CD14-positive monocyte (primary cell): ENCODE results near the gene CDH12. TPM values are rescaled to one million over a fixed set of nuclear protein-coding genes. Genes with fewer than 3 reads are reported as not detected.

Experiments used
- DNase-seq, 3 donors: peaks; one replicate each; pipeline ENCODE4 v3.0.0-alpha.2; 2011 to 2022
- H2AFZ ChIP-seq: 2 replicates; pipeline ENCODE4 v1.6.0; 2012; ENCODE audit warnings: mild to moderate bottlenecking, low read depth, low read length, inconsistent platforms; ENCODE audit not compliant: insufficient read depth, poor library complexity, severe bottlenecking
- H3K27ac ChIP-seq, 2 donors: 1 replicate in 1 of 2; 2 replicates in 1 of 2; pipeline ENCODE4 v1.5.1; 2012 to 2013; ENCODE audit warnings: low read length in 2 of 2, control low read depth in 1 of 2, inconsistent platforms in 1 of 2, low read depth in 1 of 2, mild to moderate bottlenecking in 1 of 2
- H3K27me3 ChIP-seq, 2 donors: one replicate each; pipeline versions ENCODE4 v1.6.0 to v1.6.1; 2011 to 2013; ENCODE audit warnings: low read length in 2 of 2; ENCODE audit not compliant: control insufficient read depth in 2 of 2, insufficient read depth in 2 of 2
- H3K36me3 ChIP-seq, 2 donors: replicated peaks in 1 of 2; 1 replicate in 1 of 2; 2 replicates in 1 of 2; pipeline versions ENCODE4 v1.5.1 to v1.6.1; 2012 to 2013; ENCODE audit warnings: low read length in 2 of 2, control low read depth in 1 of 2, inconsistent platforms in 1 of 2, mild to moderate bottlenecking in 1 of 2; ENCODE audit not compliant: insufficient read depth in 2 of 2, control insufficient read depth in 1 of 2
- H3K4me1 ChIP-seq, 2 donors: 1 replicate in 1 of 2; 2 replicates in 1 of 2; pipeline versions ENCODE4 v1.5.1 to v1.6.1; 2012 to 2013; ENCODE audit warnings: low read length in 2 of 2, control low read depth in 1 of 2, inconsistent platforms in 1 of 2, mild to moderate bottlenecking in 1 of 2, moderate library complexity in 1 of 2; ENCODE audit not compliant: insufficient read depth in 2 of 2, control insufficient read depth in 1 of 2
- H3K4me2 ChIP-seq: replicated peaks from 2 replicates; pipeline ENCODE3; 2012; ENCODE audit warnings: low read length, moderate library complexity, mild to moderate bottlenecking; ENCODE audit not compliant: poor library complexity, severe bottlenecking; ENCODE audit errors: extremely low read depth
- H3K4me3 ChIP-seq, 3 experiments: fragments of 200-600 bp in 1 of 3; sonication (generic) in 1 of 3; replicated peaks in 1 of 3; 1 replicate in 2 of 3; 2 replicates in 1 of 3; pipeline ENCODE4 v1.5.1; 2011 to 2013; ENCODE audit warnings: low read length in 3 of 3, mild to moderate bottlenecking in 3 of 3, control low read depth in 2 of 3, low read depth in 2 of 3, inconsistent platforms in 1 of 3, moderate library complexity in 1 of 3
- H3K79me2 ChIP-seq: 2 replicates; pipeline ENCODE4 v1.6.0; 2012; ENCODE audit warnings: mild to moderate bottlenecking, control low read depth, inconsistent platforms, low read length, moderate library complexity; ENCODE audit not compliant: insufficient read depth
- H3K9ac ChIP-seq: 2 replicates; pipeline ENCODE4 v1.6.0; 2017; ENCODE audit warnings: low read length, mild to moderate bottlenecking; ENCODE audit not compliant: insufficient read depth, poor library complexity, severe bottlenecking
- H3K9me3 ChIP-seq, 2 donors: replicated peaks in 1 of 2; 1 replicate in 1 of 2; 2 replicates in 1 of 2; pipeline versions ENCODE4 v1.5.1 to v1.6.1; 2012 to 2013; ENCODE audit warnings: low read length in 2 of 2, control low read depth in 1 of 2; ENCODE audit not compliant: control insufficient read depth in 1 of 2, insufficient read depth in 1 of 2
- H4K20me1 ChIP-seq: 2 replicates; pipeline ENCODE4 v1.6.0; 2012; ENCODE audit warnings: mild to moderate bottlenecking, low read length, control low read depth, moderate library complexity; ENCODE audit not compliant: insufficient read depth
- H3K27ac Mint-ChIP-seq, 7 donors: one replicate each; pipeline ENCODE4 v1.8.0; 2020; ENCODE audit warnings: mild to moderate bottlenecking in 7 of 7, mixed read lengths in 7 of 7, moderate library complexity in 6 of 7, inconsistent platforms in 2 of 7
- H3K27me3 Mint-ChIP-seq, 3 donors: one replicate each; pipeline ENCODE4 v1.8.0; 2021 to 2022; ENCODE audit warnings: low read depth in 3 of 3, mild to moderate bottlenecking in 3 of 3, mixed read lengths in 3 of 3, moderate library complexity in 3 of 3, inconsistent platforms in 1 of 3
- H3K36me3 Mint-ChIP-seq, 2 donors: one replicate each; pipeline ENCODE4 v1.8.0; 2020; ENCODE audit warnings: mixed read lengths in 2 of 2, inconsistent platforms in 1 of 2, mild to moderate bottlenecking in 1 of 2
- H3K4me1 Mint-ChIP-seq: one replicate; pipeline ENCODE4 v1.8.0; 2020; ENCODE audit warnings: mild to moderate bottlenecking, mixed read lengths
- H3K4me3 Mint-ChIP-seq, 2 donors: one replicate each; pipeline ENCODE4 v1.8.0; 2020; ENCODE audit warnings: mild to moderate bottlenecking in 2 of 2, mixed read lengths in 2 of 2, moderate library complexity in 1 of 2
- H3K9me3 Mint-ChIP-seq, 7 donors: one replicate each; pipeline ENCODE4 v1.8.0; 2020 to 2022; ENCODE audit warnings: mixed read lengths in 7 of 7, mild to moderate bottlenecking in 6 of 7, moderate library complexity in 6 of 7, inconsistent platforms in 2 of 7
- WGBS: methylation state at CpG from one replicate; pipeline ENCODE4 v1.1.5; 2013; ENCODE audit warnings: missing lambda C conversion rate; ENCODE audit not compliant: insufficient coverage; 5-methylcytosine and 5-hydroxymethylcytosine counted together
- intact Hi-C, 2 donors: fragments of 100-400 bp; cut with micrococcal nuclease; formaldehyde crosslinking; loops; one replicate each; pipeline versions ENCODE4 v1.15.0 to v1.15.1; 2023
- polyA plus RNA-seq, 3 donors: library from polyadenylated mRNA; depleted of rRNA in 1 of 3; unstranded in 2 of 3; stranded (reverse) in 1 of 3; fragments of 300-500 nt in 2 of 3; fragments of >200 nt in 1 of 3; fragmentation: Illumina TruSeq in 2 of 3; gene quantifications; 1 replicate in 2 of 3; 2 replicates in 1 of 3; pipeline ENCODE4 v1.2.3, GENCODE V29; 2012 to 2021
- TF ChIP-seq, protein P1 (sequence below): fragments of 200-600 bp; IDR thresholded peaks from one replicate; pipeline ENCODE4 v1.8.0; 2022; ENCODE audit warnings: antibody characterized with exemption, mild to moderate bottlenecking

The CDH12 gene
- polyA plus RNA-seq, 3 donors, result not detected

DNA sequence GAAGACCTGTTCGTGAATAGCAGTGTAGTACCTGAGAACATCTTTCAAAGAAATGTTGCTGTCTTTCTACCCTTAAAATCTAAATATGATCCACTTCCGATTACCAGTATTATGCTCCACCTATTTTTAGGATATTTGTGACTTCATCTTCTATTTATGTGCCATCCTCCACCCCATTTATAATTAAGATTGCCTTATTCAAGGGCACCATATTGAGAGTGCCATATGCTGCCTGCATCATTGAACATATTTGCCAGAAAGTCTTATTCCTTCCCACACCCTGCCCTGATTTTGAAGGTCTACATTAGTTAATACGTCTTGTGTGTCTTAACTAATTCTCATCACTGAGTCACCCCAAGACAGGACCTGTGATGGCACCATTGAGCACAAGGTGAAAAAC, 1076.7 kb downstream of the CDH12 start:
- H2AFZ ChIP-seq, result no peak overlapping the region
- no peaks in the 10 kb centered on the region for H3K36me3 Mint-ChIP-seq
- no peaks in the 10 kb centered on the region for H3K79me2 ChIP-seq
- H3K9me3 ChIP-seq, result peaks cover 0 to 8% of the 10 kb centered on the region in 2 donors
- H3K4me3 ChIP-seq, result no peak overlapping the region
- TF ChIP-seq, protein P1, sequence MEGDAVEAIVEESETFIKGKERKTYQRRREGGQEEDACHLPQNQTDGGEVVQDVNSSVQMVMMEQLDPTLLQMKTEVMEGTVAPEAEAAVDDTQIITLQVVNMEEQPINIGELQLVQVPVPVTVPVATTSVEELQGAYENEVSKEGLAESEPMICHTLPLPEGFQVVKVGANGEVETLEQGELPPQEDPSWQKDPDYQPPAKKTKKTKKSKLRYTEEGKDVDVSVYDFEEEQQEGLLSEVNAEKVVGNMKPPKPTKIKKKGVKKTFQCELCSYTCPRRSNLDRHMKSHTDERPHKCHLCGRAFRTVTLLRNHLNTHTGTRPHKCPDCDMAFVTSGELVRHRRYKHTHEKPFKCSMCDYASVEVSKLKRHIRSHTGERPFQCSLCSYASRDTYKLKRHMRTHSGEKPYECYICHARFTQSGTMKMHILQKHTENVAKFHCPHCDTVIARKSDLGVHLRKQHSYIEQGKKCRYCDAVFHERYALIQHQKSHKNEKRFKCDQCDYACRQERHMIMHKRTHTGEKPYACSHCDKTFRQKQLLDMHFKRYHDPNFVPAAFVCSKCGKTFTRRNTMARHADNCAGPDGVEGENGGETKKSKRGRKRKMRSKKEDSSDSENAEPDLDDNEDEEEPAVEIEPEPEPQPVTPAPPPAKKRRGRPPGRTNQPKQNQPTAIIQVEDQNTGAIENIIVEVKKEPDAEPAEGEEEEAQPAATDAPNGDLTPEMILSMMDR, result no peak
- no peaks in the 10 kb centered on the region for H3K4me1 ChIP-seq
- WGBS, result no CpG with 5 or more reads among the region's 3 CpGs
- H3K36me3 ChIP-seq, result no peaks in the 10 kb centered on the region
- no peak overlapping the region for H3K27ac Mint-ChIP-seq
- intact Hi-C loops, result no loop called here
- no peaks in the 10 kb centered on the region for H3K27me3 ChIP-seq
- no peaks in the 10 kb centered on the region for H3K4me1 Mint-ChIP-seq
- H3K27me3 Mint-ChIP-seq, result peaks cover 2 to 3% (median 2%) of the 10 kb centered on the region in 3 donors
- no peak overlapping the region for H3K9ac ChIP-seq
- H3K4me2 ChIP-seq, result no peak overlapping the region
- H4K20me1 ChIP-seq, result no peaks in the 10 kb centered on the region
- no peak overlapping the region for H3K4me3 Mint-ChIP-seq
- H3K9me3 Mint-ChIP-seq, result peaks cover 0 to 6% (median 2%) of the 10 kb centered on the region in 7 donors
- no peak overlapping the region for H3K27ac ChIP-seq
- DNase-seq, result no peak

DNA sequence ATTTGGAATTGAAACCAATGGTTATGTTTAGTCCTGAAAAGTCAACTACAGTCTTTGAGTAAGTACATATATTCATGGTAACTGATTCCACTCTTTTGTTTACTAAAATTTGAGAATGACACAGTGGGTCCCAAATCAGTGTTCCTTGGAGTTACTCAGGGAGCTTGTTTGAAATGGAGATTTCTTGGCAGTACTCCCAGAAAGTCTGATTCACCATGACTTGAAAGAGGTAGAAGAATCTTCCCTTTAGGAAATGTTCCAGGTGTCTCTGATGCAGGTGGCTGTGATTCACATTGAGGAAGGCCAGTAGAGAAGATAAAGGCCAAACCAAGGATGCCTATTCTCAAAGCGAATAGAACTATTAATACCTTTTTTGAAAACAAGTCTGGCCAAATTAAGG, 1078.3 kb downstream of the CDH12 start:
- H3K36me3 ChIP-seq, result no peaks in the 10 kb centered on the region
- no CpG with 5 or more reads among the region's 1 CpG for whole genome bisulfite sequencing
- no peak for DNase-seq
- TF ChIP-seq, protein P1, result no peak
- intact Hi-C loops, result no loop called here
- H2AFZ ChIP-seq, result no peak overlapping the region
- H3K4me3 ChIP-seq, result no peak overlapping the region
- H3K4me2 ChIP-seq, result no peak overlapping the region
- no peak overlapping the region for H3K27ac ChIP-seq
- Mint-ChIP-seq H3K4me3 (no peak overlapping the region), H3K36me3 (no peaks in the 10 kb centered on the region), H3K4me1 (no peaks in the 10 kb centered on the region), H3K9me3 (peaks cover 0 to 4% (median 3%) of the 10 kb centered on the region in 7 donors), H3K27me3 (peaks cover 2 to 3% (median 2%) of the 10 kb centered on the region in 3 donors), H3K27ac (no peak overlapping the region)
- H3K27me3 ChIP-seq, result no peaks in the 10 kb centered on the region
- no peaks in the 10 kb centered on the region for H3K79me2 ChIP-seq
- no peak overlapping the region for H3K9ac ChIP-seq
- H4K20me1 ChIP-seq, result no peaks in the 10 kb centered on the region
- H3K4me1 ChIP-seq, result no peaks in the 10 kb centered on the region
- peaks cover 0 to 4% of the 10 kb centered on the region in 2 donors for H3K9me3 ChIP-seq
